Stimulated activated CD4-positive, alpha-beta T cell treated with anti-CD3 and anti-CD28 coated beads, Interleukin-4, amount 100 ng/mL, for 4 hours (primary cell): ENCODE measurements around the gene THY1.

ENCODE experiments used
- DNase-seq, 2 experiments: peaks; one replicate each; pipeline ENCODE4 v3.0.0-alpha.2; 2020

THY1 gene

GRCh38 chr11:119380827-119381180 is 42.2 kb downstream of the THY1 start:
- DNase-seq, result no peak

GRCh38 chr11:119380160-119380826 is 42.7 kb downstream of the THY1 start:
- no peak for DNase-seq

- no peak for DNase-seq
These were observed 44.0 kb downstream of the THY1 start for GRCh38 chr11:119378851-119379465.

GRCh38 chr11:119377961-119378667 is 44.9 kb downstream of the THY1 start:
- no peak for DNase-seq

- no peak for DNase-seq
These were observed 45.7 kb downstream of the THY1 start for GRCh38 chr11:119377112-119377901.

- no peak for DNase-seq
These were observed 46.6 kb downstream of the THY1 start for GRCh38 chr11:119376197-119376847.

- no peak for DNase-seq
These were observed 47.4 kb downstream of the THY1 start for GRCh38 chr11:119375337-119376196.

- DNase-seq, result no peak
These were observed 48.2 kb downstream of the THY1 start for GRCh38 chr11:119374632-119375336.

GRCh38 chr11:119373921-119374631 is 48.9 kb downstream of the THY1 start:
- peak; percentile 14 to 34 for DNase-seq

- no peak for DNase-seq
These were observed 49.7 kb downstream of the THY1 start for GRCh38 chr11:119373059-119373920.

- no peak for DNase-seq
These were observed 50.5 kb downstream of the THY1 start for GRCh38 chr11:119372260-119373058.

GRCh38 chr11:119371778-119372182 is 51.2 kb downstream of the THY1 start:
- DNase-seq, result no peak

GRCh38 chr11:119371067-119371601 is 51.8 kb downstream of the THY1 start:
- no peak for DNase-seq

GRCh38 chr11:119370486-119371046 is 52.4 kb downstream of the THY1 start:
- DNase-seq, result no peak

- DNase-seq, result no peak
These were observed 53.6 kb downstream of the THY1 start for GRCh38 chr11:119369132-119369925.

- no peak for DNase-seq
These were observed 54.6 kb downstream of the THY1 start for GRCh38 chr11:119368121-119369034.
